ENCODE results near the gene FBXW12.
"Not testable (repeated sequence)": the region's sequence is repeated elsewhere in the genome, so short reads cannot be mapped to it uniquely, and the experiment has no call there.

The FBXW12 gene, protein sequence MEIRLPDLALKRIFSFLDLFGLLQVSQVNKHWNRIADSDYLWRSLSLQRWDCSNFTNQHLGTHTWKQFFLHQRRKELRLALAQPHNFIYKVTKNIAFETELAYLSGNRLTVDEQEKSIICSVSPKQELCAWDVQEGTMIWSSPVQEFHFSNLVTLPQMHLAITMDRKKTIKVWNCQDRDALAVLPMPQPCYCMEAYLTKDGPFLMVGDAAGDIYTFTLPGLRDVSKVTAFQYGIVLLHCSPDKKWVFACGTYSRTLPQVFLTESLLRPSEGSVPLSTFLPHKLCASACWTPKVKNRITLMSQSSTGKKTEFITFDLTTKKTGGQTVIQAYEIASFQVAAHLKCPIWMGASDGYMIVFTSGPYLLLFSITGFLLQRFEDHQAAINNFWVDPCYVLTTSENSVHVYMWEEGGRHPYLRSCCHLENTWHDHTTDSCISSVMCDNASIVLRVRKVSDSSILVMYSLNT

DNA sequence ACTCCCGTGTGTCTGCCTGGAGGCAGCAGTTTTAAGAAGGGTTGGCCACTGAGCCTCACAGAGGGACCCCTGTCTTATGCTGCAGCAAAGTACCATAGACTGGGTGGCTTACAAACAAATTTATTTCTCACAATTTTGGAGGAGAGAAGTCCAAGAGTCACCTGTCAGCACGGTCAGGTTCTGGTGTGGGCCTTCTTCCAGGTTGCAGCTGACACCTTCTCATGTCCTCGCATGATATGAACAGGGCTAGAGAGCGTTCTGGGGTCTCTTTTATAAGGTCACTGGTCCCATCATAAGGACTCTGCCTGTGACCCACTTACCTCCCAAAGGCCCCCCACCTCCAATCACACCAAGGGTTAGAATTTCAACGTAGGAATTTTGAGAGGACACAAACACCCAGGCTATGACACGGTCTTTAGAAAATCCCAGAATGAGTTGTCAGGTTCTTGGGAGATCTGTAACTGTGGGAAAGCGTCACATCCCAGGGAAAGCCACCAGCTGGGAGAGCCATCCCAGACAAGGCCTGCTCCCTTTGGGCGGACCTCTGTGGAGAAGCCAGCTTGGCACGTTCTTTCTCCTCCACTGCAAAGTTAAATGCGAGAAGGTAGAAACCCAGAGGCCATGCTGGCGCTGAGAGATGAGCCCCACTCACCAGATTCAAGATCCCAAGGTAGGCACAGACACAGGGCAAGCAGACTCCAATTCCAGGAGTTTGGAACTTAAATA, at the start of gene FBXW12:
TSS of gene FBXW12 (plus strand) at position 569 of the 726 bp plus-strand sequence. CDS start 549 bp downstream, outside the sequence.
- no peak for DNase-seq

DNA sequence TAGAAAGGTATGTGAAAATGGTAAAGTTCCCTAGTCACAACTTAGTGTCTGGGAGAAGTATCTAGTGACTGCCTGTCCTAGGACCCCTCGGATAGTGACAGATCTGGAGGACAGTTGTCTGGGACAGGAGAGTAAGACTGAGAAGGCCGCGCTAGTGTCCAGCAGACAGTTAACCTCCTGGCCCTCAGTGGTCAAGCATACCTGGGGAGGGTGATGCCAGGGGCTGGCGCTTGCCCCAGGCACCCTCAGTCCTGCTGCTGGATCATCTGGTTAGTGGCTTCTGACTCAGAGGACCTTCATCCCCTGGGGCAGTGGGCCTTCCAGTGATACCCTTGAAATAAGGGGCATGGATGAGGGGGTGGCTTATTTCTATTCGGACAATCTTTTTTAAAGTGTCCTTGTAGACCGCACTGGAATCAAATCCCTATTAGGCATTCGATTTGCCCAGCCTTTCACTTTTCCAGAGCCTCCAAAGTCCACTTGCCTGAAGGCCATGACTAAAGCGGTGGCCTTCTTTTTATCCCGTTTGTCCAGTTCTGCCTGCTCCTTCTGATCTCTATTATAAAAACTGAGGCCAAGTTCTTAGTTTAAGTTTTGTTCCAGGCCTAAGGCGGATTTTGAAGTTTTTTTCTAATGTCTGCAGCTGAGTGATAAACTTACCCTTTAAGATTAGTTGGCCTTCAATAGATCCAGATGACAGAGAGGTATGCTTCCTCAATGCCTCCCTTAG, 40.1 kb upstream of the FBXW12 start:
- not testable (repeated sequence) for DNase-seq

- DNase-seq = not testable (repeated sequence)
Observed at GRCh38 chr3:48333346-48334245, 38.4 kb upstream of the FBXW12 start, which contains the start of gene SPINK8. Gene SPINK8, minus strand, starts transcription at chr3:48333661. Its CDS starts 5,320 bp downstream, at chr3:48328341.

DNA sequence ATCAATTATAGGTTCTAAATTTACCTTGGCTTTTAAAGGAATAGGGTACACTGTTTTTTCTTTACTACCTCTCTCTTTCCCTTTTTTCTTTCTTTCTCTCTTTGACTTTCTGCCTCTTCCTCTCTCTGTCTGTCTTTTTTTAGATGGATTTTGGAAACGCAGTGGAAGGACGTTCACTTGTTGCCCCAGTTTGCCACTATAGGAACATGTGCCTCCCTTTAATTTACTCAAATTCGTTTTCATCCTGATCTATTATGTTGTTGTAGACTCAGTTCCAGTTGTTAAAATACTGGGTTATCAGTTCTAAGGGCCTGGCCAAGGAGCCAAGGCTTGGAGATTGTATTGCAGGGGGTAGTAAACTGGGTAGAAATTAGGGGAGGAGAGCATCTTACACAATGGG, 37.4 kb upstream of the FBXW12 start:
- DNase-seq = no peak

GRCh38 chr3:48335286-48335685, 36.7 kb upstream of the FBXW12 start:
- not testable (repeated sequence) for DNase-seq

GRCh38 chr3:48337536-48337935, 34.5 kb upstream of the FBXW12 start:
- DNase-seq = not testable (repeated sequence)

- DNase-seq = no peak
Observed at GRCh38 chr3:48338635-48339034, 33.4 kb upstream of the FBXW12 start.

DNA sequence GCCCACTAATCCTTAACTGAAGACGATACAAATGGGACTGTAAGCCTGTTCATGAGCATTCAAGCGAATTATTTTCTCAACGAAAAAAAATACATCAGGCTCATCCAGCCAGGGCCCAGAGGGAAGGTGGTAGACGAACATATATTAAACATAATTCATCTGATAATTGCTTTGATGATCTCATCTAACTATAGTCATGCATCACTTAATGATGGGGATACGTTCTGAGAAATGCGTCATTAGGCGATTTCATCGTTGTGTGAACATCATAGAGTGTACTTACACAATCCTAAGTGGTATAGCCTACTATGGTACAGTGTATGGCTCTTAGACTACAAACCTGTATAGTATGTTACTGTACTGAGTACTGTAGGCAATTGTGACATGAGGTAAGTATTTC, 28.6 kb upstream of the FBXW12 start:
- no peak for DNase-seq

DNA sequence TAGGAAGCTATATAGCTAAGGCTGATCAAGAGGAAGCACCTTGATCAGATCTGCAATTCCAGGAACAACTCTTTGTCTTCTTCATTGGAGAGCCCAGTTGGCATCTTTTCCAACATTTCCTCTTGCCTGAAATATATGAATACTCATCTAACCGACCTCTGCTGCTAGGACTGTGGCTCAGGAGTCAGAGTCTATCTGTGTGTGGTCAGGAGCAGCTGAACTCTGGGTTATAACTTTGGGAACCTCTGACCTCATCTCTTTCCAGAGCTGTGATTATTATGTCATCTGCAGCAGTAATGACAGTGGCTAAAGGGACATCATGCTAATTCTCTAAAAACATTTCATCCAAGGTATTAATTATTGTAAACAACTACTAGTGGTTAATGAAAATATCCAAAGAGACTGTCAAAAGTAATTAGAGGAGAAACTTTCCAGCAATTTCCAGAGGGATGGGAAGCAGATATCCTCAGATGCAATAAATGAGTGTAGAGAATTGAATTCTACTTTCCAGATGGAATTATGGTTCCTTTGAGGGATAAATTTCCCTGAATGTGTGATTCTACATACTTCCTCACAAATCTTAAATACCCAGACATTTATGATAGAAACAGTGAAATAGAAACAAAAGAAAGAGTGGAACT, 27.0 kb upstream of the FBXW12 start:
- no peak for DNase-seq

DNA sequence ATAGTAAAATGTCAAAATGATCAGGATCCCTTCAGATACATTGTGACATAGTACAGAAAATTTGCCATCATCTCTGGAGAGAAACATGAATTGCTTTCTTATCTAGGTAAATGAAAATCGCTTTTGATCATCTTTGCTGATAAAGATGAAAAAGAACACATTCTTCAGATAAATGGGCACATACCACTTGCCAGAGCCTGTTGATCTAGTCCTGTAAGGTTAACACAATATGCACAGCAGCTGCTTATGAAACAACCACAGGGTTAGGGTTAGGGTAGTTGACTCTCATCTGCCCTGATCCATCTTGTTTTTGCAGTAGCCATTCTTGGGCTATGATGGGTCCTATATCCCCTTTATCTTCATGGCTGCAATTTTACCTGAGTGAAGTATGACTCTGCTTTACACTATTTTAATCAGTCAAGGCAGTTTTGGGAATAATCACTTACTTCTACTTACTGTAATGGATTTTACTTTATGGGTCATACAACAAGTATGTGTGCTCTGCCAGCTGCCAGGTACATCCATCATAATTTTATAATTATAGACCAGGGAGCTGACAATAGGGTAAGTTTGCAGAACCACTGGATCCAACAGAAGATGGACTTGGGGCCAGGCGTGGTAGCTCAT, 26.0 kb upstream of the FBXW12 start:
- no peak for DNase-seq

GRCh38 chr3:48347500-48347899, 24.5 kb upstream of the FBXW12 start:
- DNase-seq = no peak

- no peak for DNase-seq
Observed at GRCh38 chr3:48352546-48352945, 19.5 kb upstream of the FBXW12 start.

DNA sequence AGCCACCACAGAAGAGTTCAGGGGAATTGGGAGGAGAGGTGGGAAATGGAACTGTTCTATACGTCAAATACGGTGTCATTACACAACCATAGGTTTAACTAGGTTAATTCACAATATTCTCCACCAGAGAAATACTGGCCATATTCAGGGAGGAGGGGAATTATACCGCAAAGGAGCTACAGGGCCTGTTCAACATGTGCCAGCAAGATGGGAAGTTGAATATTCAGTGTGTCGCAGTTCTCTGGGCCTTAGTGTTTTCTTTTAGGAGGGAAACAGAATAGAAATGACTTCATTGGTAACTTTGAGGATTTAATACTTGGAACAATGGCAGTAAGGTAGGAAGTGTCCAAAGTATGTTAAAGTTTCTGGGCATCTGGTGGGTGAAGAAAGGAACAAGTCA, 18.0 kb upstream of the FBXW12 start:
- no peak for DNase-seq

DNA sequence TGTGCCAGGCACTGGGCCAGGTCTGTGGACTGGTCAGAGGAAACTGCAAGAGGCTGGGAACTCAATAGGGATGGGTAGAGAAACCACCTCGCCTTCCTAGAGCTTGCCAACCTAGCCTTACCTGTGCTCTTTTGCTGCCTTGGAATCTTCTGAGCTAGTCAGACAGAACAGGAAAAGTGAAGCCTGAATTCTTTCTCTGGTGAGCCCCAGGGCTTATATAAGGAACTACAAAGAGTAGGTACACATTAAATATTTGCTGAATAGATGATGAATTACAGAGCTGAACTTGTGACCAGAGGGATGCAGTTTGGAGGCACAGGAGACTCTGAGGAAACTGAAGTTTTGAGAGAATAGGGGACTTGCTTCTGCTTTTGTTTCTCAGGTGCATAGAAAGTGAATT, 15.6 kb upstream of the FBXW12 start:
- DNase-seq = no peak

GRCh38 chr3:48361928-48362327, 10.1 kb upstream of the FBXW12 start:
- no peak for DNase-seq

- no peak for DNase-seq
Observed at GRCh38 chr3:48364840-48365239, 7.2 kb upstream of the FBXW12 start.

- no peak for DNase-seq
Observed at GRCh38 chr3:48367201-48367600, 4.8 kb upstream of the FBXW12 start.

GRCh38 chr3:48369693-48370332, 2.2 kb upstream of the FBXW12 start:
- no peak for DNase-seq

GRCh38 chr3:48370333-48370713, 1.7 kb upstream of the FBXW12 start:
- no peak for DNase-seq

GRCh38 chr3:48372377-48372770, 355 bp downstream of the FBXW12 start:
- no peak for DNase-seq

All from activated T-cell treated with anti-CD3 and anti-CD28 coated beads, Interleukin-2, amount 50 U/mL, for 48 hours (primary cell).